ENCODE data around the gene PAH.

- TF ChIP-seq CTCF (IDR thresholded peaks at IDR 0.05) = no peak
- TF ChIP-seq POLR2A (IDR thresholded peaks at IDR 0.05) = no peak
Measured at GRCh38 chr12:102927220-102927619, 10.2 kb upstream of the PAH start.
